Choroid plexus epithelial cell (primary cell): ENCODE results near the gene CISTR.
"Not testable (repeated sequence)": the region's sequence is repeated elsewhere in the genome, so short reads cannot be mapped to it uniquely, and the experiment has no call there.

Experiments
- DNase-seq: peaks from one replicate; pipeline ENCODE4 v3.0.0-alpha.2; 2010; ENCODE audit warnings: low read depth
- H3K4me3 ChIP-seq: 2 replicates; pipeline ENCODE4 v1.5.1; 2011; ENCODE audit warnings: low read depth, mild to moderate bottlenecking, control low read depth, low read length, moderate library complexity
- CTCF ChIP-seq: conservative IDR thresholded peaks from 2 replicates; pipeline ENCODE4 v1.5.1; 2011; ENCODE audit warnings: low read depth, mild to moderate bottlenecking, control low read depth, inconsistent platforms, low read length, moderate library complexity

The CISTR gene

GRCh38 chr12:53764615-53765014 is 12.8 kb upstream of the CISTR start:
- no peak for TF ChIP-seq CTCF
- DNase-seq = no peak
- no peak overlapping the region for H3K4me3 ChIP-seq

- not testable (repeated sequence) for DNase-seq, H3K4me3 ChIP-seq
Measured at GRCh38 chr12:53762793-53763192, 11.0 kb upstream of the CISTR start.

DNA sequence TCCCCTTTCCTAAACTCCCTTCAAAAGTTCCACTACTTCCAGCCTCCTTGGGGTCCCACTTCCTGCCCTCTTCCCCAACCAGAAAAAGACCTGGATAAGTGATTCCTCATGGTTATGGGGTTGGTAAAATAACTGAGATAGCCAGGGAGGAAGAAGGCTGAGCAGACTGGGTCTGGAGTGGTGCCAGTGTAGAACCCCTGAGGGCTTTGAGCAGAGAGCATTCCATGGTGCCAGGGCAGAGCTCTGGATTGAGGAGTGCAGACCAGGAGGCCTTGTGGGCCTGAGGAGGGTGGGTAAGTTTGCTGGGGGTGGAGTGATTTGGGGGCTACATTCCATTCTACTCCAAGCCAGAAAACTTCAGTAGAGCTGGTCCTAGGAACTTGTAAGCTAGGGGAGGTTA is 9.5 kb upstream of the CISTR start:
- no peak overlapping the region for H3K4me3 ChIP-seq
- no peak for DNase-seq
- TF ChIP-seq CTCF = no peak

GRCh38 chr12:53759261-53759660 is 7.5 kb upstream of the CISTR start:
- no peak for DNase-seq
- no peak for TF ChIP-seq CTCF
- H3K4me3 ChIP-seq = no peak overlapping the region

DNA sequence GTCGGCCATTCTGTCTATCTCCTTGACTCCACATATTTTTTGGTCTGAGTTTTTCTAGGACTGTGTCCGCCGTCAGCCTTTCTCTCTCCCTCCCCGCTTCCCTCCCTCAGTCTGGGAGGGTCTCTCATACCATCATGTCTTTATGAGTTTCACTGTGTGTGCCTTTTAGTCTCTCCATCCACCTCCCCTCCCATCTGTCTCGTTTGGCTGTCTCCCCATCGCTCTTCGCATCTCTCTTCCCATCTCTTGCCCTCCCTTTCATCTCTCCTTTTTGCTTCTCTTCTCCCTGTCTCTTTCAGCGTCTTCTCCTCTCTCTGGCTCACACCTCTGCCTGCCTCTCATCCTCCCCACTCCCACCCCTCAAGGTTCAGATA is 6.9 kb upstream of the CISTR start:
- no peak for TF ChIP-seq CTCF
- no peak overlapping the region for H3K4me3 ChIP-seq
- DNase-seq = no peak

GRCh38 chr12:53758081-53758729 is 6.4 kb upstream of the CISTR start:
- DNase-seq = no peak
- no peak overlapping the region for H3K4me3 ChIP-seq
- TF ChIP-seq CTCF = no peak

GRCh38 chr12:53757101-53757770 is 5.5 kb upstream of the CISTR start:
- peak; percentile 95 for TF ChIP-seq CTCF
- DNase-seq = peak; percentile 78
- no peak overlapping the region for H3K4me3 ChIP-seq
